Skin of body (tissue), 2 donors: ENCODE data around the gene RTN4. TPM values are rescaled to one million over a fixed set of nuclear protein-coding genes. Genes with fewer than 3 reads are reported as not detected.
A peak's percentile ranks its signal among the peaks of the same experiment; 100 is the strongest.
"Not testable (repeated sequence)": the region's sequence is repeated elsewhere in the genome, so short reads cannot be mapped to it uniquely, and the experiment has no call there.

Experiments used
- DNase-seq: peaks from one replicate; lab custom pipeline; 2025; lab: John Stamatoyannopoulos, UW
- total RNA-seq: library from RNA; depleted of rRNA; stranded (reverse); fragments of >200 nt; gene quantifications from one replicate; pipeline ENCODE4 v1.2.3, GENCODE V29; 2014

Gene RTN4
- total RNA-seq, 1 donor from 2014 or later = 225 TPM

DNA sequence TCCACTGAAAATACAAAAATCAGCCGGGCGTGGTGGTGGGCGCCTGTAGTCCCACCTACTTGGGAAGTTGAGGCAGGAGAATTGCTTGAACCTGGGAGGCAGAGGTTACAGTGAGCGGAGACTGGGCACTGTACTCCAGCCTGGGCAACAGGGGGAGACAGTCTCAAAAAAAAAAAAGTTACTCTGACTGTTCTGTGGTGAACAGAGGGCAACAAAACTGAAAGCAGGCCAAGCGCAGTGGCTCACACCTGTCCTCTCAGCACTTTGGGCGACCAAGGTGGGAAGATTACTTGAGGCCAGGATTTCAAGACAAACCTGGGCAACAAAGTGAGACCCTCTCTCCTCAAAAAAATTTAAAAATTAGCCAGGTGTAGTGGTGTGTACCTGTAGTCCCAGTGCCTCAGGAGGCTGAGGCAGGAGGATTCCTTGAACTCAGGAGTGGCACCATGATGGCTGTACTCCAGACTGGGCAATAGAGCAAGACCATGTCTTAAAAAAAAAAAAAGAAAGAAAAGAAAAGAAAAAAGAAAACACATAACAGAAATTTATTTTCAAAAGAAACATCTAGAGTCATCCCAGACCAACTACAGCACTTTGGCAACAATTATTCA, 13.6 kb upstream of the RTN4 start:
- DNase-seq = no peak

- no peak for DNase-seq
Measured at GRCh38 chr2:55063226-55063625, 13.0 kb upstream of the RTN4 start.

DNA sequence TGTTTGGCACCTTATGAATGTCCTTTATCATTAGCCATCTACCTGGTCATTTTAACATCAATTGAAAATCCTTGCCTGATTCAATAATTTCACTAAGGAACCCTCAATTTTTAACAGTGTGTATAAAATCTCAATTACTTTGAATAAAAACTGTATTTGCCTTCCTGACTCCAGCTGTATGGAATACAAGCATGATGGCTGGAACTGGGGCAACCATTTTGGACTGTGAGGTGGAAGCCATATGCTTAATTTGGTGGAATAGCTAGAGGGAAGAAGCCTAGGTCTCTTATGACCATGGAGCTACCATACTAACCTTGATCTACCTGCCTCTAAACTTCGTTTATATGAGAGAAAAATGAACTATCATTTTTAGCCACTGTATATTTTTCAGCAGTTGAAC, 12.5 kb upstream of the RTN4 start:
- no peak for DNase-seq

GRCh38 chr2:55061523-55062344, 11.5 kb upstream of the RTN4 start:
- no peak for DNase-seq

DNA sequence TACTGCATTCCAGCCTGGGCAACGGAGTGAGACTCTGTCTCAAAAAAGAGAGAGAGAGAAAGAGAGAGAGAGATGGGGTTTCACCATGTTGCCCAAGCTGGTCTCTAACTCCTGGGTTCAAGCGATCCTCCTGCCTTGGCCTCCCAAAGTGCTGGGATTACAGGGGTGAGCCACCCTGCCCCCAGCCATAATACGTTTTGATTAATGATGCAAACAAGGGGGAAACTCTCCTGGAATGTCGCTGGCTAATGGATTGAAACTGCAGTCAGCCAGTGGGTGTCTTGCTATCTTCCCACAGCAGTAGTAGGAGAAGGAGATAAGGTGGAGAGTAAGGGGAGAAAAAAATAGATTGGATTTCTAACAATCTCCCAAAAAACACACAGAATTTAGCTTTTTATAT, 9.5 kb upstream of the RTN4 start:
- DNase-seq = no peak

DNA sequence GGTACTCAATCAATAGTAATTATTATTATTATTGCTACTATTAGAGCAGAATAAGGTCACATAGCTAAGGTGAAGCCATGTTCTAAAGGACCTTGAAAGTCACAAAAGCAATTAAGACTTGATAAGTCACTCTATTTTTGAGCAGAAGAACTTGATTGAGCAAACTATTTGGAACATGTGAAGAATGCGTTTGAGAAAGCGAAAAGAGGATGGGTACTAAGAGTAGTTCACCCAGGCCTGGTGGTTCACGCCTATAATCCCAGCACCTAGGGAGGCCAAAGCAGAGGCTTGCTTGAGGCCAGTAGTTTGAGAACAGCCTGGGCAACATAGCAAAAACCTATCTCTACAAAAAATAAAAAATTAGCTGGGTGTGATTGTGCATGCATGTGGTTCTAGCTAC, 7.2 kb upstream of the RTN4 start:
- DNase-seq = no peak

DNA sequence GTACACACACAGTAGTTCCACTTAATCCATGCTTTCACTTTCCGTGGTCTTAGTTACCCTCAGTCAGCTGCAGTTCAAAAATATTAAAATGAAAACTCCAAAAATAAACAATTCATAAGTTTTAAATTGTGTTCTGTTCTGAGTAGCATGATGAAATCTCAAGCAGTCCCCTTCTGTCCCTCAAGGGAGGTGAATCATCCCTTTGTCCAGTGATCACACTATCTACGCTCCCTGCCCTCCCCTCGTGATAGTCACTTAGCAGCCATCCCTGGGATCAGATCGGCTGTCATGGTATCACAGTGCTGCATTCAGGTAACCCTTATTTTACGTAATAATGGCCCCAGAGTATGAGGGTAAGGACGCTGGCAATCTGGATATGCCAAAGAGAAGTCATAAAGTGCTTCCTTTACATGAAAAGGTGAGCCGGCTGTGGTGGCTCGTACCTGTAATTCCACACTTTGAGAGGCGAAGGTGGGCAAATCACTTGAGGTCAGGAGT, 5.8 kb upstream of the RTN4 start:
- no peak for DNase-seq

GRCh38 chr2:55054106-55054875, 4.0 kb upstream of the RTN4 start:
- DNase-seq = no peak

DNA sequence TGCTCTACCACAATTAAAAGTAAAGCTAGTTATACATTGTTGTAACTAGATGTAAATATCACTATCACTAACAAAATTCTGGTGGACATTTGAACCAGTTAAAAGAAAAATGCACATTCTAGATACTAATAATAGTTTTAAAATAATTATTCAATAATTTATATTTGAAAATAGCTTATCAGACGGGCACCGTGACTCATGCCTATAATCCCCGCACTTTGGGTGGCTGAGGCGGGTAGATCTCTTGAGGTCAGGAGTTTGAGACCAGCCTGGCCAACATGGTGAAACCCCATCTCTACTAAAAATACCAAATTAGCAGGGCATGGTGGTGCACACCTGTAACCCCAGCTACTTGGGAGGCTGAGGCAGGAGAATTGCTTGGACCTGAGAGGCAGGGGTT, 3.0 kb upstream of the RTN4 start:
- DNase-seq = not testable (repeated sequence)

- no peak for DNase-seq
Measured at GRCh38 chr2:55052129-55053061, 2.1 kb upstream of the RTN4 start.

- peak; percentile 85 for DNase-seq
Measured at GRCh38 chr2:55051026-55051866, 995 bp upstream of the RTN4 start.

- DNase-seq = no peak
Measured at GRCh38 chr2:55049821-55050099, 491 bp downstream of the RTN4 start.

DNA sequence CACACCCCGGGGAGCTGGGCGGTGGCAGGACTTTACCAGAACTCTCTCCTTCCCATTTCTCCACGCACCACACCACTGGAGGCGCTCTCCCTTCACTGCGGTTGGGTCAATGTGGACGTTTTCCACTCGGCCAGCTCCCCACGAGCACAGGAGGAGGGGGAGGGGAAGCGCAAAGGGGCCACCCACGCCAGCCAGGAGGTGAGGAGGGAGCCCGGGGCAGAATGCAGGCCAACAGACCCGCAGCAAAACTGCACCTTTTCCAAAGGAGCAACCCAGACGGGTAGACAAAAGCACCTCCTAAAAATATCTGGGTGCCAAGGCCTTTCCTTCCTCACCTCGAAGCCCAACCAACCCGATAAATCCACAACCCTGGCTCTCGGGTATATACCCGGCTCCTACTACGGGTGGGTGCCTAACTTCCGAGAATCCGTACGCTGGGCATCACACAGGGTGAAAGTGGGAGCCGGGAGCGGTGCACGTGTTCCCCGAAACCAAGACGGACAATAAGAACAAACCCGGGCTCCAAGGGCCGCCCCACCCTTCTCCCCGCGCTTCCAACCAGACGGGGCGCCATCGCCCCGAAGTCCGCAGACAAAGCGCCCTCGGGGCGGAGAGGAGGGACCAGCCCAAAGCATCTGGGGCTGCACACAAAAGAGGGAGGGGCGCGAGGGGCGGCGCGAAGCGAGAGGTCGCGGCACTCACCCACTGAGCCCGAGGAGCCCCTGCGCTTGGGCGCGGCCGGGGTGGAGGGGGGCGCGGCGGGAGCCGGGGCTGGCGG, 1.0 kb downstream of the RTN4 start:
- peak; percentile 90 for DNase-seq

DNA sequence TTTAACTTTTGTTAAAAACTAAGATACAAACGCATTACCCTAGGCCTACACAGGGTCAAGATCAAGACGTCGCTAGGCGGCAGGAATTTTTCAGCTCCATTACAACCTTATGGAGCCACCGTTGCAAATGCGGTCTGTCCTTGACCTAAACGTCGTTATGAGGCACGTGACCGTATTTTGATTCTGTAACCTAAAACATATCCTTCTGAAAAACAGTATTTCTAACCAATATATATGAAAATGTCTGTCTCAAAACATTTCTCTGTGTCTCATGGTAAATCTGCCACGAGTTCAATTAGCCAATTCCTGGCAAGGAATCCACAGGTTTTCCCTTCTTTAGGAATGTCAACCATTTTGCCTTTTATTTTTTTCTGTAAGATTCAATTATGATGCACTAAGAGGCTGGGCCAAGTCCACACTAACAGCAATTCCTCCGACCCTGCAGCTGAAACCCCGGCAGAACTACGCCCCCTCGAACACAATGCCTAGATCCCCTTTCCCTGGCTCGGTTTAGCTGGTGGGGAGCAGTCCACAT, 1.7 kb downstream of the RTN4 start:
- peak; percentile 90 for DNase-seq

GRCh38 chr2:55047677-55048299, 2.5 kb downstream of the RTN4 start:
- peak; percentile 50 for DNase-seq

- DNase-seq = no peak
Measured at GRCh38 chr2:55045780-55046179, 4.5 kb downstream of the RTN4 start.

- no peak for DNase-seq
Measured at GRCh38 chr2:55043841-55044240, 6.4 kb downstream of the RTN4 start.

- no peak for DNase-seq
Measured at GRCh38 chr2:55038428-55038827, 11.8 kb downstream of the RTN4 start.

- no peak for DNase-seq
Measured at GRCh38 chr2:55035716-55036115, 14.5 kb downstream of the RTN4 start.
